Loucy (cell line): ENCODE data around the gene FCSK.

ENCODE experiments used
- H2AFZ ChIP-seq: fragments of 200-600 bp; sonication (generic); 2 replicates; pipeline ENCODE4 v1.6.0; 2016; ENCODE audit warnings: antibody characterized with exemption, mild to moderate bottlenecking, low read length, moderate library complexity
- H3F3A ChIP-seq: fragments of 200-600 bp; 2 replicates; pipeline ENCODE4 v1.6.0; 2016; ENCODE audit warnings: antibody characterized with exemption, low read depth, mild to moderate bottlenecking
- H3K27me3 ChIP-seq: fragments of 200-600 bp; sonication (generic); 2 replicates; pipeline ENCODE4 v1.6.1; 2014; ENCODE audit warnings: low read length, mild to moderate bottlenecking; ENCODE audit not compliant: insufficient read depth, poor library complexity, severe bottlenecking
- H3K36me3 ChIP-seq: fragments of 200-600 bp; sonication (generic); 2 replicates; pipeline ENCODE4 v1.6.1; 2016; ENCODE audit warnings: low read length; ENCODE audit not compliant: insufficient read depth
- H3K4me1 ChIP-seq: fragments of 200-600 bp; sonication (generic); 2 replicates; pipeline ENCODE4 v1.5.1; 2014; ENCODE audit warnings: low read length, mild to moderate bottlenecking; ENCODE audit not compliant: insufficient read depth, poor library complexity, severe bottlenecking
- H3K4me2 ChIP-seq: fragments of 200-600 bp; sonication (generic); 2 replicates; pipeline ENCODE4 v1.6.0; 2014; ENCODE audit warnings: antibody characterized with exemption, low read length, low read depth, mild to moderate bottlenecking; ENCODE audit not compliant: poor library complexity, severe bottlenecking
- H3K4me3 ChIP-seq: fragments of 200-600 bp; sonication (generic); 2 replicates; pipeline ENCODE4 v1.5.1; 2014; ENCODE audit warnings: low read length, mild to moderate bottlenecking, mixed read lengths; ENCODE audit not compliant: poor library complexity, severe bottlenecking
- H3K79me2 ChIP-seq: fragments of 200-600 bp; sonication (generic); 2 replicates; pipeline ENCODE4 v1.6.1; 2014; ENCODE audit warnings: low read length; ENCODE audit not compliant: insufficient read depth
- H3K9ac ChIP-seq: fragments of 200-600 bp; sonication (generic); 2 replicates; pipeline ENCODE4 v1.6.0; 2014; ENCODE audit warnings: mild to moderate bottlenecking, low read depth, low read length, moderate library complexity; ENCODE audit not compliant: poor library complexity, severe bottlenecking
- H3K9me2 ChIP-seq: fragments of 200-600 bp; sonication (generic); replicated peaks from 2 replicates; pipeline ENCODE4 v1.6.1; 2016; ENCODE audit warnings: low read depth, low read length, mixed read lengths
- H3K9me3 ChIP-seq: fragments of 200-600 bp; sonication (generic); 2 replicates; pipeline ENCODE4 v1.6.1; 2014; ENCODE audit warnings: mild to moderate bottlenecking, antibody characterized with exemption, low read length, low read depth; ENCODE audit not compliant: insufficient read depth
- H4K20me1 ChIP-seq: fragments of 200-600 bp; sonication (generic); 2 replicates; pipeline ENCODE4 v1.6.0; 2014; ENCODE audit warnings: antibody characterized with exemption, low read length, mild to moderate bottlenecking; ENCODE audit not compliant: insufficient read depth, poor library complexity, severe bottlenecking
- EZH2phosphoT487 ChIP-seq: fragments of 200-600 bp; IDR thresholded peaks from 2 replicates; pipeline ENCODE4 v1.6.1; 2018; ENCODE audit warnings: antibody characterized with exemption, mild to moderate bottlenecking, moderate library complexity, borderline replicate concordance
- TF ChIP-seq, protein P1 (sequence below): fragments of 200-600 bp; sonication (generic); conservative IDR thresholded peaks from 2 replicates; pipeline ENCODE4 v1.5.1; 2014; ENCODE audit warnings: mild to moderate bottlenecking, antibody characterized with exemption, low read length

The FCSK gene

DNA sequence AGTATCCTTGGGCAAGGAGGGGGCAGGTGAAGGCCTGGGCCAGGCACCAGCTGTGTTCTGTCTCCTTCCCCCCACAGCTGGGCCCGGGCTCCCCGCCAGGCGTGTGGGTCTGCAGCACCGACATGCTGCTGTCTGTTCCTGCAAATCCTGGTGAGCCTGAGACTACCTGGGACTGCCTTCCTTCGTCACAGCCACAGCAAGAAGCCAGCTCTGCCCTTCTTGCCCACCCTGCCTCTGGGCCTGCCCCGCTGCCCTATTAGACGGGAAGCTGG lies 12.3 kb downstream of the FCSK start:
- no peaks in the 10 kb centered on the region for H3K27me3 ChIP-seq
- H3K4me3 ChIP-seq, result no peak overlapping the region
- H4K20me1 ChIP-seq, result no peaks in the 10 kb centered on the region
- no peaks in the 10 kb centered on the region for H3K9me2 ChIP-seq
- H3F3A ChIP-seq, result no peaks in the 10 kb centered on the region
- no peaks in the 10 kb centered on the region for H3K36me3 ChIP-seq
- H3K9me3 ChIP-seq, result no peaks in the 10 kb centered on the region
- no peaks in the 10 kb centered on the region for H3K79me2 ChIP-seq
- no peak overlapping the region for H2AFZ ChIP-seq
- no peak for TF ChIP-seq EZH2phosphoT487
- H3K4me1 ChIP-seq, result no peaks in the 10 kb centered on the region
- H3K9ac ChIP-seq, result no peak overlapping the region
- no peak overlapping the region for H3K4me2 ChIP-seq

DNA sequence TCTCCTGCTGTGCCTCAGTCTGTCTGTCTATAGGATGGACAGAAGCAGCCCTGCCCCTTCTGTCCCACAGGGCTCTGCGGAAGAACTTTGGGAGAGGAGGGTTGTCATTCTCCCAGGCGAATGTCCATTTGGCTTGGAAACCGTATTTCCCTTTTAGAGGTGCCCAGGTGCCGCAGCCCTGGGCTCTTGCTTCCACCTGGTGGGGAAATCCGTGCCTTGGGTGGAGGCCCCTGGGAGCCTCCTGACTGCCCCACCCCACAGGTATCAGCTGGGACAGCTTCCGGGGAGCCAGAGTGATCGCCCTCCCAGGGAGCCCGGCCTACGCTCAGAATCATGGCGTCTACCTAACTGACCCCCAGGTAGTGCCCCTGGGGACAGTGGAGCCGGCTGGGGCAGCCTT lies 12.7 kb downstream of the FCSK start:
- H3K4me1 ChIP-seq, result no peaks in the 10 kb centered on the region
- H3F3A ChIP-seq, result no peaks in the 10 kb centered on the region
- no peaks in the 10 kb centered on the region for H3K9me3 ChIP-seq
- no peak overlapping the region for H3K9ac ChIP-seq
- no peaks in the 10 kb centered on the region for H3K79me2 ChIP-seq
- no peak overlapping the region for H3K4me3 ChIP-seq
- TF ChIP-seq EZH2phosphoT487, result no peak
- TF ChIP-seq, protein P1, sequence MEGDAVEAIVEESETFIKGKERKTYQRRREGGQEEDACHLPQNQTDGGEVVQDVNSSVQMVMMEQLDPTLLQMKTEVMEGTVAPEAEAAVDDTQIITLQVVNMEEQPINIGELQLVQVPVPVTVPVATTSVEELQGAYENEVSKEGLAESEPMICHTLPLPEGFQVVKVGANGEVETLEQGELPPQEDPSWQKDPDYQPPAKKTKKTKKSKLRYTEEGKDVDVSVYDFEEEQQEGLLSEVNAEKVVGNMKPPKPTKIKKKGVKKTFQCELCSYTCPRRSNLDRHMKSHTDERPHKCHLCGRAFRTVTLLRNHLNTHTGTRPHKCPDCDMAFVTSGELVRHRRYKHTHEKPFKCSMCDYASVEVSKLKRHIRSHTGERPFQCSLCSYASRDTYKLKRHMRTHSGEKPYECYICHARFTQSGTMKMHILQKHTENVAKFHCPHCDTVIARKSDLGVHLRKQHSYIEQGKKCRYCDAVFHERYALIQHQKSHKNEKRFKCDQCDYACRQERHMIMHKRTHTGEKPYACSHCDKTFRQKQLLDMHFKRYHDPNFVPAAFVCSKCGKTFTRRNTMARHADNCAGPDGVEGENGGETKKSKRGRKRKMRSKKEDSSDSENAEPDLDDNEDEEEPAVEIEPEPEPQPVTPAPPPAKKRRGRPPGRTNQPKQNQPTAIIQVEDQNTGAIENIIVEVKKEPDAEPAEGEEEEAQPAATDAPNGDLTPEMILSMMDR, result 0 out of 2 replicates have a peak, but pooled peaks have one; percentile 12
- H2AFZ ChIP-seq, result no peak overlapping the region
- no peak overlapping the region for H3K4me2 ChIP-seq
- H3K36me3 ChIP-seq, result no peaks in the 10 kb centered on the region
- no peaks in the 10 kb centered on the region for H4K20me1 ChIP-seq
- H3K27me3 ChIP-seq, result no peaks in the 10 kb centered on the region
- no peaks in the 10 kb centered on the region for H3K9me2 ChIP-seq

DNA sequence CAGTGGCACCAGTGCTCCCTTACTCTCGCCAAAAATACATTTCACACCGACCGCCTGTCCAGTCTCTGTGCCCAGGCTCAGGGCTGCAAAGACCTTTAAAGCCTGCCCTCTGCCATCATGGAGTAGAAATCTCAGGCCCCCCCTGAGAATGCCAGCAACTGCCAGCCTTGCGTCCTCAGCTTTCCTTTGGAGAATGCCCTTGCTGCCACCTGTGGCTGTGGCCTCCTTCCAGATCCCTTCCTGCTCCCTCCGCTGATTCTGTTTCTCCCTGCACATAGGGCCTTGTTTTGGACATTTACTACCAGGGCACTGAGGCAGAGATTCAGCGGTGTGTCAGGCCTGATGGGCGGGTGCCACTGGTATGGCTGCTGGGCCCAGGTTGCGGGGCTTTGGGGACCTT lies 13.2 kb downstream of the FCSK start:
- no peak overlapping the region for H2AFZ ChIP-seq
- no peak overlapping the region for H3K4me3 ChIP-seq
- H3K9me3 ChIP-seq, result no peaks in the 10 kb centered on the region
- TF ChIP-seq, protein P1, result no peak
- TF ChIP-seq EZH2phosphoT487, result no peak
- no peak overlapping the region for H3K9ac ChIP-seq
- H3K79me2 ChIP-seq, result no peaks in the 10 kb centered on the region
- no peaks in the 10 kb centered on the region for H3K4me1 ChIP-seq
- H3F3A ChIP-seq, result no peaks in the 10 kb centered on the region
- H3K9me2 ChIP-seq, result no peaks in the 10 kb centered on the region
- H3K4me2 ChIP-seq, result no peak overlapping the region
- no peaks in the 10 kb centered on the region for H3K36me3 ChIP-seq
- H3K27me3 ChIP-seq, result no peaks in the 10 kb centered on the region
- H4K20me1 ChIP-seq, result no peaks in the 10 kb centered on the region

DNA sequence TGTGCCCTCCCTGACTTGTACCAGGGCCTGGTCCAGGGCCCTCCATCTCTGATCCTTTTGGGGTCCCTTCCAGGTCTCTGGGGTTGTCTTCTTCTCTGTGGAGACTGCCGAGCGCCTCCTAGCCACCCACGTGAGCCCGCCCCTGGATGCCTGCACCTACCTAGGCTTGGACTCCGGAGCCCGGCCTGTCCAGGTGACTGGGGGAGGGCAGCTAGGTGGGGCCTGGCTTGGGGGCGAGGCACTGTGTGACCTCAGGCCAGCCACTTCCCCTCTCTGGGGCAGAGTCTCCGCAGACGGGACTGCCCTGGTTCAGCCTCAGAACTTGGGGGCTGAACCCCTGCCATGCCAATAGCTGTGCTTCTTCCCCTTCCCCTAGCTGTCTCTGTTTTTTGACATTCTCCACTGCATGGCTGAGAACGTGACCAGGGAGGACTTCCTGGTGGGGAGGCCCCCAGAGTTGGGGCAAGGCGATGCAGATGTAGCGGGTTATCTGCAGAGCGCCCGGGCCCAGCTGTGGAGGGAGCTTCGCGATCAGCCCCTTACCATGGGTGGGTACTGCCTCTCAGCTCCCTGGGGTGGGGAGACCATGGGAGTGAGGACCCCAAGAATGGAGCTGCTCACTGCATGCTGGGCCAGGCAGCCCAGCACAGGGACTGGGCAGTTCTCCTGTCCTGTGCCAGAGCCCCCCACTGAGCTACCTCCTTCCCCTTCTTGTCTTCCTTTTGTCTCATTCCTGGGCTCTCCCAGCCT lies 14.6 kb downstream of the FCSK start:
- H3K9me2 ChIP-seq, result no peaks in the 10 kb centered on the region
- no peak overlapping the region for H3K4me3 ChIP-seq
- H3K36me3 ChIP-seq, result no peaks in the 10 kb centered on the region
- no peaks in the 10 kb centered on the region for H3K9me3 ChIP-seq
- no peaks in the 10 kb centered on the region for H3K27me3 ChIP-seq
- no peak overlapping the region for H2AFZ ChIP-seq
- no peaks in the 10 kb centered on the region for H3K79me2 ChIP-seq
- no peak overlapping the region for H3K4me2 ChIP-seq
- no peak for TF ChIP-seq EZH2phosphoT487
- TF ChIP-seq, protein P1, result no peak
- H4K20me1 ChIP-seq, result no peaks in the 10 kb centered on the region
- no peak overlapping the region for H3K9ac ChIP-seq
- H3F3A ChIP-seq, result no peaks in the 10 kb centered on the region
- H3K4me1 ChIP-seq, result no peaks in the 10 kb centered on the region
